Gastroesophageal sphincter (tissue), 3 donors: ENCODE data around the gene ASAP2.

ENCODE experiments used
- CTCF ChIP-seq, 4 experiments: fragments of 200-600 bp in 2 of 4; fragments of 450-650 bp in 2 of 4; sonication (generic) in 1 of 4; IDR thresholded peaks; one replicate each; pipeline ENCODE4 v1.5.1; 2017 to 2019; ENCODE audit warnings: antibody characterized with exemption in 4 of 4, mild to moderate bottlenecking in 2 of 4, moderate library complexity in 2 of 4
- POLR2AphosphoS5 ChIP-seq: sonication (generic); formaldehyde crosslinking; IDR thresholded peaks from one replicate; pipeline ENCODE4 v1.6.1; 2017; ENCODE audit warnings: antibody characterized with exemption

GRCh38 chr2:9412781-9413180 is 206.2 kb downstream of the ASAP2 start:
- TF ChIP-seq POLR2AphosphoS5 (no peak), CTCF (IDR thresholded peaks at IDR 0.05) (no peak)
